ENCODE data around the gene MRGPRE.

MRGPRE gene

DNA sequence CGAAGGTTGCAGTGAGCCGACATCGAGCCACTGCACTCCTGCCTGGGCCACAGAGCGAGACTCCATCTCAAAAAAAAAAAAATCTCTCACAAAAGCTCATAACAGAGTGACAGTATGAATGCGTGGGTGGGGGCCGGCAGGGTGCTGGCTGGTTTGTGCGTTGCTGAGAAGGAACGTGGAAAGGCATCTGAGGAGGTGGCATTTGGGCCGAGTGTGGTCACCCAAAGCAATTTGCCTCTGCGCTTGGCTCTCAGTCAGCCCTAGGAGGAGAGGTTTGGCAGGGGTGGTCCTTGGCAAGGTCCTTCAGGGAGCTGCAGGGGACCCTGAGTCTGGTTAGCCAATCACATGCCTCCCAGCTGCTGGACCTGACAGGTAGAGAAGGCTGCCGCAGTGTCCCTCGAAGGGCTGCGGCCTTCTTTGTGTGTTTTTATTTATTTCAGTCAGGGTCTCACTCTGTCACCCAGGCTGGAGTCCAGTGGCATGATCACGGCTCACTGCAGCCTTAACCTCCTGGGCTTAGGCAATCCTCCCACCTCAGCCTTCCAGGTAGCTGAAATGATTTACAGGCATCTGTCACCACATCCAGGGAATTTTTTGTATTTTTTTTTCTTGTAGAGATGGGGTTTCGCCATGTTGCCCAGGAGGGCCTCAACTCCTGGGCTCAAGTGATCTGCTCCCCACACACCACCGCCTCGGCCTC, 43.6 kb downstream of the MRGPRE start:
- Histone ChIP-seq H3K27me3 (peaks cover 0 to 31% of the 10 kb centered on the region in 2 donors), H3K4me1 (no peaks in the 10 kb centered on the region), H3K27ac (no peak overlapping the region), H3K4me3 (no peak overlapping the region), H3K9me3 (no peaks in the 10 kb centered on the region), H3K36me3 (no peaks in the 10 kb centered on the region)
- intact Hi-C loops (cut with DNase I; ENCODE audit: low total_unique reads): no loop called here
- peak in 1 of 2 donors; percentile 41 for DNase-seq
- TF ChIP-seq, protein P1, sequence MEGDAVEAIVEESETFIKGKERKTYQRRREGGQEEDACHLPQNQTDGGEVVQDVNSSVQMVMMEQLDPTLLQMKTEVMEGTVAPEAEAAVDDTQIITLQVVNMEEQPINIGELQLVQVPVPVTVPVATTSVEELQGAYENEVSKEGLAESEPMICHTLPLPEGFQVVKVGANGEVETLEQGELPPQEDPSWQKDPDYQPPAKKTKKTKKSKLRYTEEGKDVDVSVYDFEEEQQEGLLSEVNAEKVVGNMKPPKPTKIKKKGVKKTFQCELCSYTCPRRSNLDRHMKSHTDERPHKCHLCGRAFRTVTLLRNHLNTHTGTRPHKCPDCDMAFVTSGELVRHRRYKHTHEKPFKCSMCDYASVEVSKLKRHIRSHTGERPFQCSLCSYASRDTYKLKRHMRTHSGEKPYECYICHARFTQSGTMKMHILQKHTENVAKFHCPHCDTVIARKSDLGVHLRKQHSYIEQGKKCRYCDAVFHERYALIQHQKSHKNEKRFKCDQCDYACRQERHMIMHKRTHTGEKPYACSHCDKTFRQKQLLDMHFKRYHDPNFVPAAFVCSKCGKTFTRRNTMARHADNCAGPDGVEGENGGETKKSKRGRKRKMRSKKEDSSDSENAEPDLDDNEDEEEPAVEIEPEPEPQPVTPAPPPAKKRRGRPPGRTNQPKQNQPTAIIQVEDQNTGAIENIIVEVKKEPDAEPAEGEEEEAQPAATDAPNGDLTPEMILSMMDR (IDR thresholded peaks at IDR 0.05): no peak

DNA sequence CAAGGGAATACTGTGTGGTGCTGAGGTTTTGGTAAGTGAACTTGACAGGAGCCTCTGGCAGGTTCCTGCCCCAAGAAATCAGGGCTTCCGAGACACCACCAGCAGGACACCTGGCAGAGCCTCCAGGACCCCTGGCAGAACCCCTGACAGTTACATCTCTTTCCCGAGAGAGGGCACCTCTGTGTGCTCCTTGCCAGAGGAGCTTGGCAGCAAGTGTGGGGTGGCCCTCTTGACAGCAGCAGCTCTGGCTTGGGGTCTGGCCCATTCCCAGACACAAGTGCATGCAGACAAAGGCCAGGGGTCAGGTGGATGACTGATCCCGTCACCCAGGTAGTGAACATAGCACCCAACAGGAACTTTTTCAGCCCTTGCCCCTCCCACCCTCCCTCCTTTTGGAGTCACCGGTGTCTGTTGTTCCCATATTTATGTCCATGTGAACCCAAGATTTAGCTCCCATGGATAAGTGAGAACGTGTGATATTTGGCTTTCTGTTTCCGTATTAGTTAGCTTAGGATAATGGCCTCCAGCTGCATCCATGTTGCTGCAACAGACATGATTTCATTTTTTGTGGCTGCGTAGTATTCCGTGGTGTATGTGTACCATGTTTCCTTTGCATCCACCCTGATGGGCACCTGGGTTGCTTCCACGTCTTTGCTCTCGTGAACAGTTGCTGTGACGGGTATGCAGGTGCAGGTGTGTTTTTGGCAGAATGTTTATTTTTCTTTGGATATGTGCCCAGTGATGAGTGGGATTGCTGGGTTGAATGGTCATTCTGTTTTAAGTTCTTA, 45.9 kb downstream of the MRGPRE start:
- peak in 1 of 2 donors; percentile 56 for DNase-seq
- intact Hi-C loops (cut with DNase I; ENCODE audit: low total_unique reads): no loop called here
- Histone ChIP-seq H3K4me3 (no peak overlapping the region), H3K27me3 (peaks cover 0 to 18% of the 10 kb centered on the region in 2 donors), H3K36me3 (no peaks in the 10 kb centered on the region), H3K27ac (no peak overlapping the region), H3K9me3 (no peaks in the 10 kb centered on the region), H3K4me1 (no peaks in the 10 kb centered on the region)
- TF ChIP-seq, protein P1 (IDR thresholded peaks at IDR 0.05): no peak

DNA sequence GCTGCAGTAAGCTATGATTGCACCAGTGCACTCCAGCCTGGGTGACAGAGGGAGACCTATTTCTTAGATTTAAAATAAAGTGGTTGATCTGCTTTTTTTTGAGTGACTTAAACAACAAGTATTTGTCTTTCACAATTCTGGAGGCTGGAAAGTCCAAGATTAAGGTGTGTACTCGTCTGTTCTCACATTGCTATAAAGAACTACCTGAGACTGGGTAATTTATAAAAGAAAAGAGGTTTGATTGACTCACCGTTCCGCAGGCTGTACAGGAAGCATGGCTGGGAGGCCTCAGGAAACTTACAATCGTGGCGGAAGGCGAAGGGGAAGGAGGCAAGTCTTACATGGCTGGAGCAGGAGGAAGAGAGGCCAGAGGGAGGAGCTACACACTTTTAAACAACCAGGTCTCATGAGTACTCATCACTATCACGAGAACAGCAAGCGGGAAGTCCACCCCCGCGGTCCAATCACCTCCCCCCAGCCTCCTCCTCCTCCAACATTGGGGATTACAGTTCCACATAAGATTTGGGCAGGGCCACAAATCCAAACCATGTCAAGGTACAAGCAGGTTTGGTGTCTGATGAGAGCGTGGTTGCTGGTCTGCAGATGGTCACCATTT, 47.4 kb downstream of the MRGPRE start:
- Histone ChIP-seq H3K9me3 (no peaks in the 10 kb centered on the region), H3K4me1 (no peaks in the 10 kb centered on the region), H3K27ac (no peak overlapping the region), H3K36me3 (no peaks in the 10 kb centered on the region), H3K27me3 (peaks cover 0 to 15% of the 10 kb centered on the region in 2 donors), H3K4me3 (no peak overlapping the region)
- DNase-seq: peak in 1 of 2 donors; percentile 24
- TF ChIP-seq, protein P1 (IDR thresholded peaks at IDR 0.05): no peak
- intact Hi-C loops (cut with DNase I; ENCODE audit: low total_unique reads): no loop called here

DNA sequence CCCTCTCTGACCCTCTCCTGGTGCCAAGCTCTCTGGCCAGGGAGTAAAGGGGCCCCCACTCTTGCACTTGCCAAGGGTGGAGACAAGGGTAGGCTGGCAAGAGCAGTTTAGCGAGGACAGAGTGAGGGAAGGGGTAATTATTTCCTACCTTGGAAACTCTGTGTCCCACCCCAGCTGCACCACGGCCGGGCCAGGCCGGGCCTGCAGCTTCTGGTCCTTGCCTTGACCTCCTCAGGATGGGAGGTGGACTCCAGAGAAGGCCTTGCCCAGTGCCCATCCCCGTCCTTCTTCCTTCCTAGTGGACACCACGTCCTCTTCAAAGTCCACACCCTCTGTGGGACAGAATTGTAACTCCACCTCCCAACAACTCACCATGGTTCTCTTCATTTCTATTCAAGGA, 48.7 kb downstream of the MRGPRE start:
- peak in 1 of 2 donors; percentile 10 for DNase-seq
- Histone ChIP-seq H3K9me3 (no peaks in the 10 kb centered on the region), H3K27me3 (peaks cover 0 to 2% of the 10 kb centered on the region in 2 donors), H3K27ac (no peak overlapping the region), H3K36me3 (no peaks in the 10 kb centered on the region), H3K4me1 (no peaks in the 10 kb centered on the region), H3K4me3 (no peak overlapping the region)
- intact Hi-C loops (cut with DNase I; ENCODE audit: low total_unique reads): no loop called here
- TF ChIP-seq, protein P1 (IDR thresholded peaks at IDR 0.05): no peak

DNA sequence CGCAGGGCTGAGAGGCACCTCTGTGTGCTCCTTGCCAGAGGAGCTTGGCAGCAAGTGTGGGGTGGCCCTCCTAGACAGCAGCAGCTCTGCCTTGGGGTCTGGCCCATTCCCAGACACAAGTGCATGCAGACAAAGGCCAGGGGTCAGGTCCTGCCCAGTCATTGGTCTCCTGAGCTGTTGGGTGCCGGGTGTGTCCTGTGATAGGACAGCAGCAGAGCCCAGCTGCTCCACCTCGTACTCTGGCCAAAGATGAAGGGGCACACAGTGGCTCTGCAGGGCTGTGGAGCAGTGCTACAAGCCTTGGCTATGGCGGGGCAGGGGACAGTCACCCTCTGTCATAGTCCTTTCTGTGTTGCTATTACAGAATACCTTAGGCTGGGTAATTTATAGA, 49.8 kb downstream of the MRGPRE start:
- H3K27me3 ChIP-seq: no peaks in the 10 kb centered on the region
- DNase-seq: peak in 1 of 2 donors; percentile 50
- H3K36me3 ChIP-seq: no peaks in the 10 kb centered on the region
- no peak overlapping the region for H3K4me3 ChIP-seq
- no peaks in the 10 kb centered on the region for H3K9me3 ChIP-seq
- TF ChIP-seq, protein P1 (IDR thresholded peaks at IDR 0.05): no peak
- intact Hi-C loops (cut with DNase I; ENCODE audit: low total_unique reads): no loop called here
- no peaks in the 10 kb centered on the region for H3K4me1 ChIP-seq
- no peak overlapping the region for H3K27ac ChIP-seq
